CD8-positive, alpha-beta memory T cell (primary cell): Measurements from ENCODE around the gene RNF126. TPM values are rescaled to one million over a fixed set of nuclear protein-coding genes. Genes with fewer than 3 reads are reported as not detected.
"Not testable (repeated sequence)": the region's sequence is repeated elsewhere in the genome, so short reads cannot be mapped to it uniquely, and the experiment has no call there.

Experiments
- CTCF ChIA-PET: fragments of 350-600 bp; sonication (Branson Sonifier 250); formaldehyde crosslinking; loops from one replicate; lab custom pipeline; 2021; ENCODE audit warnings: antibody characterized with exemption; lab: Charles Lee
- POLR2A ChIA-PET: fragments of 350-600 bp; sonication (Branson Sonifier 250); formaldehyde crosslinking; loops from one replicate; lab custom pipeline; 2021; ENCODE audit warnings: antibody characterized with exemption; lab: Charles Lee
- DNase-seq, 5 donors: peaks; one replicate each; pipeline versions ENCODE4 v3.0.0 to v3.0.0-alpha.2; 2020 to 2022; ENCODE audit warnings: mixed read lengths in 1 of 5
- H3K27ac ChIP-seq: one replicate; pipeline ENCODE4 v1.7.0; 2013; ENCODE audit warnings: low read depth, mild to moderate bottlenecking, low read length, moderate library complexity
- H3K27me3 ChIP-seq: 2 replicates; pipeline ENCODE4 v1.7.0; 2013; ENCODE audit warnings: low read length, mild to moderate bottlenecking; ENCODE audit not compliant: insufficient read depth, poor library complexity, severe bottlenecking
- H3K36me3 ChIP-seq: 2 replicates; pipeline ENCODE4 v1.7.0; 2013; ENCODE audit warnings: mild to moderate bottlenecking, low read length, moderate library complexity; ENCODE audit not compliant: insufficient read depth
- H3K4me1 ChIP-seq: 2 replicates; pipeline ENCODE4 v1.7.0; 2013; ENCODE audit warnings: mild to moderate bottlenecking, low read length, moderate library complexity; ENCODE audit not compliant: insufficient read depth
- H3K4me3 ChIP-seq: 2 replicates; pipeline ENCODE4 v1.7.0; 2013; ENCODE audit warnings: mild to moderate bottlenecking, low read length
- H3K9me3 ChIP-seq: 2 replicates; pipeline ENCODE4 v1.7.0; 2013; ENCODE audit warnings: mild to moderate bottlenecking, low read length
- H3K27ac Mint-ChIP-seq, 8 donors: one replicate each; pipeline ENCODE4 v1.8.0; 2020 to 2021; ENCODE audit warnings: mixed read lengths in 8 of 8, mild to moderate bottlenecking in 6 of 8, inconsistent platforms in 3 of 8, moderate library complexity in 3 of 8
- H3K27me3 Mint-ChIP-seq, 2 donors: one replicate each; pipeline ENCODE4 v1.8.0; 2020 to 2021; ENCODE audit warnings: mixed read lengths in 2 of 2, mild to moderate bottlenecking in 1 of 2, moderate library complexity in 1 of 2
- H3K36me3 Mint-ChIP-seq, 3 donors: one replicate each; pipeline ENCODE4 v1.8.0; 2020 to 2021; ENCODE audit warnings: mixed read lengths in 3 of 3, inconsistent platforms in 1 of 3, mild to moderate bottlenecking in 1 of 3
- H3K4me1 Mint-ChIP-seq, 3 donors: one replicate each; pipeline ENCODE4 v1.8.0; 2020 to 2021; ENCODE audit warnings: mixed read lengths in 3 of 3, inconsistent platforms in 1 of 3, mild to moderate bottlenecking in 1 of 3
- H3K4me3 Mint-ChIP-seq, 7 donors: one replicate each; pipeline ENCODE4 v1.8.0; 2020 to 2021; ENCODE audit warnings: mixed read lengths in 7 of 7, mild to moderate bottlenecking in 6 of 7, moderate library complexity in 4 of 7, inconsistent platforms in 2 of 7
- H3K9me3 Mint-ChIP-seq, 5 donors: one replicate each; pipeline ENCODE4 v1.8.0; 2020 to 2022; ENCODE audit warnings: mixed read lengths in 5 of 5, mild to moderate bottlenecking in 3 of 5, moderate library complexity in 2 of 5, inconsistent platforms in 1 of 5
- polyA plus RNA-seq: library from polyadenylated mRNA; unstranded; fragments of 300-500 nt; fragmentation: Illumina TruSeq; gene quantifications from one replicate; pipeline ENCODE4 v1.2.3, GENCODE V29; 2021
- total RNA-seq, 2 experiments: library from RNA; stranded (reverse); gene quantifications; one replicate each; pipeline ENCODE4 v1.2.3, GENCODE V29; 2021

Gene RNF126
- total and polyA plus RNA-seq, 3 experiments from 2014 or later, result 89.6 to 100.0 (median 95.5) TPM

DNA sequence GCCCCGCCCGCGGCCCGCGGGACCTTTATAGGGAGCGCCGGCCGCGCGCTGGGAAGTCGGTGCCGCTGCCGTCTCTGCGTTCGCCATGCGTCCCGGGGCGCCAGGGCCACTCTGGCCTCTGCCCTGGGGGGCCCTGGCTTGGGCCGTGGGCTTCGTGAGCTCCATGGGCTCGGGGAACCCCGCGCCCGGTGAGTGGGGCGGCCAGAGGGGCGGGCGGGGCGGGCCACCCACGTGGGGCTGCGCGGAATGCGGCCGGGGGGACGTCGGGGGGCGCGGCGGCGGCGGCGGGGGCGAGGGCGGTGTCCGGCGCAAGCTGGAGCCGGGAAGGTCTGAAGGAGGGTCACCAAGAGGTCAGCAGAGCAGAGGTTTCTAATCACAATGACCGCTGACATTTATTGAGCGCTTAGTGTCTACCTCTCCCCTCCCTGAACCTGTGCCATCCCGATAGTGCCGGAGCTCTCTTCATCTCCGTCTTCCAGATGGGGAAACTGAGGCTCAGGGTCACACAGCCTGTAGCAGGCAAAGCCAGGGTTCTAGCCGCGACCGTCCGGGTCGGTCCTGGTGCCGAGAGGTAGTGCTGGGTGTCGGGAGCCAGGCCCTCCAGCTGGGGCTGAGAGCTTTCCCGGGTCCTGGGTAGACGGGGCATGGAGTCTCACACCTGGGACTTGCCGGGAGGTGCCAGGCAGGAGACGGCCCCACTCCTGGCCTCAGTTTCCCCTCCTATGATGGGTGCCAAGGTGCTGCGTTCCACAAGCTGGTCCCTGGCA is 13.5 kb upstream of the RNF126 start, which contains the start of gene FSTL3:
FSTL3 (plus strand) TSS at position 54 of the 767 bp plus-strand sequence; CDS start at position 86, 32 bp downstream.
- H3K4me1 Mint-ChIP-seq, result peaks cover 0 to 14% (median 7%) of the 10 kb centered on the region in 3 donors
- H3K9me3 Mint-ChIP-seq, result no peaks in the 10 kb centered on the region
- peaks cover 12% of the 10 kb centered on the region for H3K27me3 ChIP-seq
- H3K27ac Mint-ChIP-seq, result peak within 1 kb of the TSS in 1 of 8 donors; percentile 24
- no peaks in the 10 kb centered on the region for H3K36me3 Mint-ChIP-seq
- POLR2A ChIA-PET, result interaction anchor here (0.9 kb wide), 1 partner anchor 13 kb away, joined by 3 read pairs; the partner anchor contains the start of gene RNF126
- H3K4me3 ChIP-seq, result no peak within 1 kb of the TSS
- CTCF ChIA-PET, result interaction anchor here (1.3 kb wide), 1 partner anchor 10 kb away, joined by 3 read pairs; no protein-coding TSS in a partner anchor
- peak within 1 kb of the TSS in 2 of 7 donors; percentile 45 to 49 for H3K4me3 Mint-ChIP-seq
- no peak for DNase-seq
- peaks cover 18 to 23% of the 10 kb centered on the region in 2 donors for H3K27me3 Mint-ChIP-seq
- no peak within 1 kb of the TSS for H3K27ac ChIP-seq
- no peaks in the 10 kb centered on the region for H3K36me3 ChIP-seq
- peaks cover 12% of the 10 kb centered on the region for H3K4me1 ChIP-seq
- H3K9me3 ChIP-seq, result no peaks in the 10 kb centered on the region

DNA sequence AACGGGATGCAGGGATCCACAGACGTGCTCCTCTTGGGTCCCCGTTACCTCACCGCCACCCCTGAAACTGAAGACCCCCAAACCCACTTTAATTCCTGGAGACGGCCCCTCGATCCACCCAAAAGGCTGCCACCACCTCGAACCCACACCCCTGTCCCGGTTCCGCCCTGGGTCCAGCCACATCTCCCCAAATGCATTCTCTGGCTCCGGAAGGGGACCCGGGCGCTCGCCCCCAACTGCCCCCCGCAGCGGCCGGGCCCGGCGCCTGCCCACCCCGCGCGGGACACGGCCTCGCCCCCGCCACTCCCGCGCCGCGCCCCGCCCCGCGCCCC is 13.0 kb upstream of the RNF126 start:
- Histone ChIP-seq H3K36me3 (no peaks in the 10 kb centered on the region), H3K27me3 (peaks cover 13% of the 10 kb centered on the region), H3K4me3 (no peak overlapping the region), H3K9me3 (no peaks in the 10 kb centered on the region), H3K4me1 (peaks cover 7% of the 10 kb centered on the region), H3K27ac (no peak overlapping the region)
- no peak overlapping the region for H3K27ac Mint-ChIP-seq
- H3K4me3 Mint-ChIP-seq, result no peak overlapping the region
- peaks cover 18 to 23% of the 10 kb centered on the region in 2 donors for H3K27me3 Mint-ChIP-seq
- H3K36me3 Mint-ChIP-seq, result no peaks in the 10 kb centered on the region
- POLR2A ChIA-PET, result no interaction called here
- CTCF ChIA-PET, result no interaction called here
- DNase-seq, result no peak
- peaks cover 0 to 14% (median 7%) of the 10 kb centered on the region in 3 donors for H3K4me1 Mint-ChIP-seq
- no peaks in the 10 kb centered on the region for H3K9me3 Mint-ChIP-seq

DNA sequence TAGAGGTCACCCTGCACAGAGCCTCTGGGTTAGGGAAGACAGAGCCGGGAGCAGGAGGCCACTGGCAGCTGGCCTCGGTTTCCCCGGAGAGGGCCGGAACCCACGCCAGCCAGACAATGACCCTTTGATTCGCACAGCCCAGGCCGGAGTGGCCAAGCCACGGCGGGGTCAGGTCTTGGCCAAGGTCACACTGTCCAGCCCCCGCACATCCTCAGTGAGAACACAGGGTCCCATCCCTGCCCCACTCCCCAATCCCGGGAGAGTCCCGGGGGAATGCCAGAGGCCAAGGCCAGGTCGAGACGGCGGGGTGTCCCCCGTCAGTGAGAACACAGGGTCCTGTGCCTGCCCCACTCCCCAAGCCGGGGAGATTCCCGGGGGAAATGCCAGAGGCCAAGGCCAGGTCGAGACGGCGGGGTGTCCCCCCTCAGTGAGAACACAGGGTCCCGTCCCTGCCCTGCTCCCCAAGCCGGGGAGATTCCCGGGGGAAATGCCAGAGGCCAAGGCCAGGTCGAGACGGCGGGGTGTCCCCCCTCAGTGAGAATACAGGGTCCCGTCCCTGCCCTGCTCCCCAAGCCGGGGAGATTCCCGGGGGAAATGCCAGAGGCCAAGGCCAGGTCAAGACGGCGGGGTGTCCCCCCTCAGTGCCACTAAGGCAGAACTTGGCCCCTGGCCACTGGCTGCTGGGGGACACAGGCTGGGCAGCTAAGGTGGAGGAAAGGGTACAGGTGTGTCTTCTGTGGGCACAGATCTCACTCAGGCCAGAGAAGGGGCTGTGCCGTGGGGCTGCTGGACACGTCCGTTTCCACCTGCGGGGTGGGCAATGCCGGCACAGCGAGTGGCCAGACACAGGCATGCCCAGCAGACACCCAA is 11.5 kb upstream of the RNF126 start:
- no peaks in the 10 kb centered on the region for H3K36me3 ChIP-seq
- DNase-seq, result no peak
- Mint-ChIP-seq H3K36me3 (no peaks in the 10 kb centered on the region), H3K4me3 (no peak overlapping the region), H3K27ac (no peak overlapping the region), H3K4me1 (peaks cover 0 to 9% (median 7%) of the 10 kb centered on the region in 3 donors), H3K27me3 (peaks cover 18 to 23% of the 10 kb centered on the region in 2 donors), H3K9me3 (no peaks in the 10 kb centered on the region)
- H3K9me3 ChIP-seq, result no peaks in the 10 kb centered on the region
- H3K27ac ChIP-seq, result no peak overlapping the region
- ChIA-PET POLR2A (no interaction called here), CTCF (no interaction called here)
- H3K4me1 ChIP-seq, result peaks cover 7% of the 10 kb centered on the region
- H3K27me3 ChIP-seq, result peaks cover 16% of the 10 kb centered on the region
- H3K4me3 ChIP-seq, result no peak overlapping the region

DNA sequence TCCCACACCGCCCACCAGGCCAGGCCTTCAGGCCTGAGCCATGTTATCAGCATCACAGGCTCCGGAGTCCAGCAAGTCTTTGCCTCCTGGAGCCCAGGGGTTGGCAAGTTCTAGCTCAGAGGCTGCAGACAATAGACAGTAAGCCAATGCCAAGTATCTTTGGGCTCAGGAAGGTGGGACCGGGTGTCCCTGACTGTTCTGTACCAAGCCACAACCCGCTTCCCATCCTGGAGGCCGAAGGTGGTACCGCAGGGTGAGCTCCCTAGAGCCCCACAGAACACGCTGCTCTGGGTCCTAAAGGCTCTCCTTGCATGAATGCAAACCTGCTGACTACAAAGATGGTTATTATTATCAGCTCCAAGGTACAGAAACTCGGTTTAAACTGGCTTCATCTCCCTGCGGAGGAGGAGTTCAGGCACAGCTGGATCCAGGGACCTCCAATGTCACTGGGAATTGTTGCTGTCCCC is 7.6 kb upstream of the RNF126 start:
- no peak overlapping the region for H3K4me3 ChIP-seq
- no peak for DNase-seq
- peaks cover 18 to 28% of the 10 kb centered on the region in 2 donors for H3K27me3 Mint-ChIP-seq
- H3K4me3 Mint-ChIP-seq, result no peak overlapping the region
- ChIA-PET POLR2A (interaction anchor here (1.0 kb wide), 1 partner anchor 9 kb away, joined by 3 read pairs; no protein-coding TSS in a partner anchor), CTCF (interaction anchor here (1.2 to 3.1 kb wide), 2 partner anchors 9 to 37 kb away, joined by 3 to 16 read pairs; no protein-coding TSS in a partner anchor)
- H3K27ac Mint-ChIP-seq, result no peak overlapping the region
- H3K4me1 Mint-ChIP-seq, result peaks cover 0 to 5% (median 3%) of the 10 kb centered on the region in 3 donors
- no peaks in the 10 kb centered on the region for H3K36me3 ChIP-seq
- H3K36me3 Mint-ChIP-seq, result no peaks in the 10 kb centered on the region
- no peaks in the 10 kb centered on the region for H3K4me1 ChIP-seq
- no peaks in the 10 kb centered on the region for H3K9me3 ChIP-seq
- H3K27ac ChIP-seq, result no peak overlapping the region
- peaks cover 12% of the 10 kb centered on the region for H3K27me3 ChIP-seq
- H3K9me3 Mint-ChIP-seq, result no peaks in the 10 kb centered on the region

DNA sequence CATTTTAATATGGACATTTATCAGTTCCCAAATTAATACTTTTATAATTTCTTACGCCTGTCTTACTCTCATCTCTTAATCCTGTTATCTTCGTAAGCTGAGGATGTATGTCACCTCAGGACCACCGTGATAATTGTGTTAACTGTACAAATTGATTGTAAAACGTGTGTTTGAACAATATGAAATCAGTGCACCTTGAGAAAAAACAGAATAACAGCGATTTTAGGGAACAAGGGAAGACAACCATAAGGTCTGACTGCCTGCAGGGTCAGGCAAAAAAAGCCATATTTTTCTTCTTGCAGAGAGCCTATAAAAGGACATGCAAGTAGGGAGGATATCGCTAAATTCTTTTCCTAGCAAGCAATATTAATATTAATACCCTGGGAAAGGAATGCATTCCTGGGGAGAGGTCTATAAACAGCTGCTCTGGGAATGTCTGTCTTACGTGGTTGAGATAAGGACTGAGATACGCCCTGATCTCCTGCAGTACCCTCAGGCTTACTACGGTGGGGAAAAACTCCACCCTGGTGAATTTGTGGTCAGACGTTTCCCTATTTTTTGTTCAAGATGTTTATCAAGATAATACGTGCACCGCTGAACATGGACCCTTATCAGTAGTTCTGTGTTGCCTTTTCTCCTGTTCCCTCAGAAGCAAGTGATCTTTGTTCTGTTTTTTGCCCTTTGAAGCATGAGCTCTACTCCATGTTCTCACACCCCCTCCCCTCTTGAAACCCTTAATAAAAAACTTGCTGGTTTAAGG is 5.8 kb upstream of the RNF126 start:
- H3K27me3 ChIP-seq, H3K4me3 ChIP-seq, H3K36me3 ChIP-seq, POLR2A ChIA-PET, H3K9me3 Mint-ChIP-seq, H3K27ac Mint-ChIP-seq, H3K36me3 Mint-ChIP-seq, DNase-seq, H3K27ac ChIP-seq, H3K4me1 ChIP-seq, H3K9me3 ChIP-seq: not testable (repeated sequence)
- peaks cover 7 to 16% of the 10 kb centered on the region in 2 donors for H3K27me3 Mint-ChIP-seq
- CTCF ChIA-PET, result interaction anchor here (3.1 kb wide), 1 partner anchor 11 kb away, joined by 16 read pairs; no protein-coding TSS in a partner anchor
- peaks cover 4 to 10% (median 5%) of the 10 kb centered on the region in 3 donors for H3K4me1 Mint-ChIP-seq
- H3K4me3 Mint-ChIP-seq, result peak overlapping the region in 1 of 7 donors; percentile 30

DNA sequence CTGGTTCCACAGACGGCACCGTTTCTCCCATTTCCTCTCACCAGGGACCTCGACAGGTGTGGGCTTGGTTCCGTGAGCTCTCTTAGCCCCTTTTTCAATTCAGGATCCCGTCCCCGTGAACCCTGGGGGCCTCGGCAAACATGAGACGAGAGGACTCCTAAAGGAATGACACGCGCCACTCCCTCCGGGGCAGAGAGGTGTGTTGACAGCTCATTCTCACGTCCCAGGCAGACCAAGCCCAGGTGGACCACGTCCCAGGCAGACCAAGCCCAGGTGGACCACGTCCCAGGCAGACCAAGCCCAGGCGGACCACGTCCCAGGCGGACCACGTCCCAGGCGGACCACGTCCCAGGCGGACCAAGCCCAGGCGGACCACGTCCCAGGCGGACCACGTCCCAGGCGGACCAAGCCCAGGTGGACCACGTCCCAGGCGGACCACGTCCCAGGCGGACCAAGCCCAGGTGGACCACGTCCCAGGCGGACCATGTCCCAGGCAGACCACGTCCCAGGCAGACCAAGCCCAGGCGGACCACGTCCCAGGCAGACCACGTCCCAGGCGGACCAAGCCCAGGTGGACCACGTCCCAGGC is 4.1 kb upstream of the RNF126 start:
- H3K4me3 Mint-ChIP-seq, H3K9me3 ChIP-seq, H3K27me3 ChIP-seq, H3K27ac ChIP-seq, DNase-seq, H3K36me3 ChIP-seq, H3K9me3 Mint-ChIP-seq, H3K4me3 ChIP-seq, H3K36me3 Mint-ChIP-seq: not testable (repeated sequence)
- H3K4me1 ChIP-seq, result peaks cover 14% of the 10 kb centered on the region
- CTCF ChIA-PET, result interaction anchor here (1.0 kb wide), 1 partner anchor 10 kb away, joined by 3 read pairs; no protein-coding TSS in a partner anchor
- POLR2A ChIA-PET, result interaction anchor here (0.6 kb wide), 1 partner anchor 17 kb away, joined by 4 read pairs; no protein-coding TSS in a partner anchor
- H3K27me3 Mint-ChIP-seq, result peaks cover 4 to 11% of the 10 kb centered on the region in 2 donors
- peaks cover 5 to 18% (median 9%) of the 10 kb centered on the region in 3 donors for H3K4me1 Mint-ChIP-seq
- H3K27ac Mint-ChIP-seq, result peak overlapping the region in 1 of 8 donors; percentile 45

DNA sequence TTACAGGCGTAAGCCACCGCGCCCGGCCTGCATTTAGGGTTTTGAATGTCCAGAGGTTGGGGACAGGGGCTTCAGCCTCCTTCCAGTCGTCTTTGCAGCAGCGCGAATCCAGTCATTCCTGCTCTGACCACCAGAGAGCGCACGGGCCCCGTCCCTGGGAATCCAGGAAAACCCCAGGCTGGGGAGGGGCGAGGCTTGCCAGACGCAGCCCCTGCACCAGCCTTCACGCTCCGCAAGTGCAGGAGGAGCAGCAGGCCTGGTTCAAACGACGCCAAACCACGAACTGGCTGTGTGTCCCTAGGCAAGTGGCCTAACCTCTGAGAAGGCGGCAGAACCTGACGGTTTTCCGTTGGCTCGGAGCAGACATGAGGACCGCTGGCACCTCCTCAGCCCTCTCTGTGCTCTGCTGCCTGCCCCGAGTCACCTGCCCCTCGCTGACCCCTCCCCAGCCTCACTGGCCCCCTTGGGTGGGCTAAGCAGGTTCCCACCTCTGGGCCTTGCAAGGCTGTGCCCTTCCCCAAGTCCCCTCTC is 2.0 kb upstream of the RNF126 start:
- Histone ChIP-seq H3K36me3 (no peaks in the 10 kb centered on the region), H3K27ac (no peak overlapping the region), H3K9me3 (no peaks in the 10 kb centered on the region), H3K4me1 (peaks cover 20% of the 10 kb centered on the region), H3K27me3 (no peaks in the 10 kb centered on the region), H3K4me3 (peak overlapping the region; percentile 14)
- H3K9me3 Mint-ChIP-seq, result no peaks in the 10 kb centered on the region
- ChIA-PET CTCF (interaction anchor here (0.7 kb wide), 2 partner anchors 17 to 100 kb away, joined by 3 read pairs; no protein-coding TSS in a partner anchor), POLR2A (no interaction called here)
- H3K4me3 Mint-ChIP-seq, result peak overlapping the region; percentile 47 to 94 (median 75)
- peak overlapping the region; percentile 14 to 100 (median 74) for H3K27ac Mint-ChIP-seq
- H3K27me3 Mint-ChIP-seq, result peaks cover 7 to 11% of the 10 kb centered on the region in 2 donors
- DNase-seq, result peak; percentile 65 to 82 (median 73)
- peaks cover 11 to 33% (median 19%) of the 10 kb centered on the region in 3 donors for H3K4me1 Mint-ChIP-seq
- peaks cover 0 to 20% (median 0%) of the 10 kb centered on the region in 3 donors for H3K36me3 Mint-ChIP-seq
